Osteocyte (in vitro differentiated cells): ENCODE results near the gene DISC1. TPM values are rescaled to one million over a fixed set of nuclear protein-coding genes. Genes with fewer than 3 reads are reported as not detected.

Source experiments
- DNase-seq: peaks from one replicate; pipeline ENCODE4 v3.0.0; 2021; ENCODE audit warnings: mixed read lengths; ENCODE audit not compliant: unreplicated experiment; ENCODE audit errors: extremely low spot score
- H3K27ac Mint-ChIP-seq: one replicate; pipeline ENCODE4 v1.8.0; 2021; ENCODE audit warnings: mild to moderate bottlenecking, mixed read lengths; ENCODE audit not compliant: unreplicated experiment
- H3K27me3 Mint-ChIP-seq: one replicate; pipeline ENCODE4 v1.8.0; 2021; ENCODE audit warnings: mixed read lengths; ENCODE audit not compliant: unreplicated experiment
- H3K36me3 Mint-ChIP-seq: one replicate; pipeline ENCODE4 v1.8.0; 2021; ENCODE audit warnings: mixed read lengths; ENCODE audit not compliant: unreplicated experiment
- H3K4me1 Mint-ChIP-seq: one replicate; pipeline ENCODE4 v1.8.0; 2021; ENCODE audit warnings: mixed read lengths; ENCODE audit not compliant: unreplicated experiment
- H3K4me3 Mint-ChIP-seq: one replicate; pipeline ENCODE4 v1.8.0; 2021; ENCODE audit warnings: mild to moderate bottlenecking, moderate library complexity, mixed read lengths; ENCODE audit not compliant: unreplicated experiment
- H3K9me3 Mint-ChIP-seq: one replicate; pipeline ENCODE4 v1.8.0; 2021; ENCODE audit warnings: mixed read lengths; ENCODE audit not compliant: unreplicated experiment
- total RNA-seq: library from RNA; stranded (reverse); gene quantifications from 2 replicates; pipeline ENCODE4 v1.2.1, GENCODE V29; 2021
- TF ChIP-seq, protein P1 (sequence below): fragments of 200-600 bp; sonication (generic); IDR thresholded peaks from 2 replicates; pipeline ENCODE4 v1.5.0; 2021; ENCODE audit warnings: antibody characterized with exemption, mild to moderate bottlenecking, moderate library complexity

The DISC1 gene
- total RNA-seq, 1 donor from 2014 or later = 15.6 TPM

DNA sequence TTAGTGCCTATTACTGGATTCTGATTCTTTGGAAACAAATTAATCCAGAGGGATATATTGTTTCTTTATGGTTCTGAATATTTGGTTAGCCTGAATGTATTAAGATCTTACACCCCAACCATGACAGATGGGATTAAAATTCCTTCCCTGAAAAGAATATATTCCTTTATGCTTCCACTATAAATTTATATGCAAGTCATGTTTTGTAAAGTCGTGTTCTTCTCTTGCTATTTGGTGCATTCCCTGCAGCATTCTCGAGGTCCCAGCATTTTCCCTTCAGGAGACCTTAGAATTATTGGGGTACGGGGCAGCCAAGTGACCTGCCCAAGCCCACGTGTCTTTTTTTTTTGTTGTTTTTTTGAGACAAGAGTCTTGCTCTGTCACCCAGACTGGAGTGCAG, 62.4 kb downstream of the DISC1 start:
- Mint-ChIP-seq H3K27ac (no peak overlapping the region), H3K4me1 (peaks cover 59% of the 10 kb centered on the region), H3K36me3 (peaks cover 8% of the 10 kb centered on the region), H3K27me3 (no peaks in the 10 kb centered on the region), H3K4me3 (no peak overlapping the region), H3K9me3 (peaks cover 5% of the 10 kb centered on the region)
- no peak for DNase-seq
- TF ChIP-seq, protein P1, sequence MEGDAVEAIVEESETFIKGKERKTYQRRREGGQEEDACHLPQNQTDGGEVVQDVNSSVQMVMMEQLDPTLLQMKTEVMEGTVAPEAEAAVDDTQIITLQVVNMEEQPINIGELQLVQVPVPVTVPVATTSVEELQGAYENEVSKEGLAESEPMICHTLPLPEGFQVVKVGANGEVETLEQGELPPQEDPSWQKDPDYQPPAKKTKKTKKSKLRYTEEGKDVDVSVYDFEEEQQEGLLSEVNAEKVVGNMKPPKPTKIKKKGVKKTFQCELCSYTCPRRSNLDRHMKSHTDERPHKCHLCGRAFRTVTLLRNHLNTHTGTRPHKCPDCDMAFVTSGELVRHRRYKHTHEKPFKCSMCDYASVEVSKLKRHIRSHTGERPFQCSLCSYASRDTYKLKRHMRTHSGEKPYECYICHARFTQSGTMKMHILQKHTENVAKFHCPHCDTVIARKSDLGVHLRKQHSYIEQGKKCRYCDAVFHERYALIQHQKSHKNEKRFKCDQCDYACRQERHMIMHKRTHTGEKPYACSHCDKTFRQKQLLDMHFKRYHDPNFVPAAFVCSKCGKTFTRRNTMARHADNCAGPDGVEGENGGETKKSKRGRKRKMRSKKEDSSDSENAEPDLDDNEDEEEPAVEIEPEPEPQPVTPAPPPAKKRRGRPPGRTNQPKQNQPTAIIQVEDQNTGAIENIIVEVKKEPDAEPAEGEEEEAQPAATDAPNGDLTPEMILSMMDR = no peak

- Mint-ChIP-seq H3K4me3 (no peak overlapping the region), H3K27me3 (no peaks in the 10 kb centered on the region), H3K27ac (peak overlapping the region; percentile 88), H3K9me3 (peaks cover 5% of the 10 kb centered on the region), H3K4me1 (peaks cover 50% of the 10 kb centered on the region), H3K36me3 (peaks cover 16% of the 10 kb centered on the region)
- no peak for DNase-seq
- TF ChIP-seq, protein P1 = no peak
These were observed 63.5 kb downstream of the DISC1 start for GRCh38 chr1:231690059-231690458.

- DNase-seq = peak; percentile 96
- peak overlapping the region; percentile 88 for H3K27ac Mint-ChIP-seq
These were observed 65.1 kb downstream of the DISC1 start for GRCh38 chr1:231691618-231692259.

DNA sequence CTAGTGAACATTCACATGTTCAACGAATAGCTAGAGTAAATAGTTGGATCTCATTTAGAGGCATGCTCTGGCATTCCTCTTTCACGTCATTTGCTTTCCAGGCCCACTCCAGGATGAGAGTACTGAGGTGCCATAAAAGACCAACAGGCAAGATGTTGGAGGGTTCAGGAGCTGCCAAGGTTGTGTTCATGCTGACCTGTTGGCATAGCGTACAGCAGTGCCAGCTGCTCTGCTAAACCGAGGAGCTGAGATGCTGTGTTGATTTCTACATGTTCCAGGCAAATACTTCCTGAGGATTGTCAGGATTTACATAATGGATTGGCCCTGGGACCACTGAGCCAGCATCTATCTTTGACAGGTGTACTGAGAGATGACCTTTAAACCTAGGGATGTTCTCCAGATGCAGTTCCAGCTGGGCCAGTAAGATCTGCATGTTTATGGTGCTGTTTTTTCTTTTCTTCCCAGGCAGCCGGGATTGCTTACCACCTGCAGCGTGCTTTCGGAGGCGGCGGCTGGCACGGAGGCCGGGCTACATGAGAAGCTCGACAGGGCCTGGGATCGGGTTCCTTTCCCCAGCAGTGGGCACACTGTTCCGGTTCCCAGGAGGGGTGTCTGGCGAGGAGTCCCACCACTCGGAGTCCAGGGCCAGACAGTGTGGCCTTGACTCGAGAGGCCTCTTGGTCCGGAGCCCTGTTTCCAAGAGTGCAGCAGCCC, 66.9 kb downstream of the DISC1 start:
- Mint-ChIP-seq H3K4me3 (no peak overlapping the region), H3K36me3 (peaks cover 21% of the 10 kb centered on the region), H3K9me3 (no peaks in the 10 kb centered on the region), H3K27me3 (no peaks in the 10 kb centered on the region), H3K27ac (no peak overlapping the region), H3K4me1 (peaks cover 52% of the 10 kb centered on the region)
- DNase-seq = no peak
- TF ChIP-seq, protein P1 = no peak

More at GRCh38 chr1:231691618-231692259, 65.1 kb downstream of the DISC1 start:
- Mint-ChIP-seq H3K27me3 (no peaks in the 10 kb centered on the region), H3K36me3 (peaks cover 22% of the 10 kb centered on the region), H3K4me1 (peaks cover 58% of the 10 kb centered on the region), H3K9me3 (peaks cover 4% of the 10 kb centered on the region), H3K4me3 (peak overlapping the region; percentile 22)
- TF ChIP-seq, protein P1 = peak; percentile 96

- H3K4me3 Mint-ChIP-seq = no peak overlapping the region
- TF ChIP-seq, protein P1 = no peak
- no peaks in the 10 kb centered on the region for H3K27me3 Mint-ChIP-seq
- H3K9me3 Mint-ChIP-seq = no peaks in the 10 kb centered on the region
- no peak overlapping the region for H3K27ac Mint-ChIP-seq
- no peak for DNase-seq
- peaks cover 21% of the 10 kb centered on the region for H3K36me3 Mint-ChIP-seq
- H3K4me1 Mint-ChIP-seq = peaks cover 48% of the 10 kb centered on the region
These were observed 67.5 kb downstream of the DISC1 start for GRCh38 chr1:231694075-231694431.
